GM18498 (cell line): ENCODE measurements around the gene IRF3.

Experiments used
- ATAC-seq: cut with Tn5 transposase; IDR thresholded peaks from one replicate; pipeline ENCODE4 v1.9.1; 2021; ENCODE audit warnings: mild to moderate bottlenecking, moderate library complexity; ENCODE audit not compliant: unreplicated experiment

The IRF3 gene

GRCh38 chr19:49687566-49688316, 22.1 kb upstream of the IRF3 start:
- no peak for ATAC-seq

- no peak for ATAC-seq
These were observed 21.5 kb upstream of the IRF3 start for GRCh38 chr19:49687150-49687549.

GRCh38 chr19:49686503-49687088, 20.9 kb upstream of the IRF3 start:
- ATAC-seq, result no peak

- ATAC-seq, result no peak
These were observed 20.2 kb upstream of the IRF3 start for GRCh38 chr19:49685845-49686332.

GRCh38 chr19:49684983-49685553, 19.4 kb upstream of the IRF3 start:
- ATAC-seq, result no peak

- no peak for ATAC-seq
These were observed 18.8 kb upstream of the IRF3 start for GRCh38 chr19:49684251-49684982.

- no peak for ATAC-seq
These were observed 18.2 kb upstream of the IRF3 start for GRCh38 chr19:49683814-49684250.

GRCh38 chr19:49682274-49682673, 16.6 kb upstream of the IRF3 start:
- ATAC-seq, result no peak

GRCh38 chr19:49681830-49682229, 16.2 kb upstream of the IRF3 start:
- ATAC-seq, result no peak

- no peak for ATAC-seq
These were observed 15.0 kb upstream of the IRF3 start for GRCh38 chr19:49680421-49681351.

- ATAC-seq, result no peak
These were observed 14.2 kb upstream of the IRF3 start for GRCh38 chr19:49679771-49680413.

GRCh38 chr19:49678985-49679770, 13.5 kb upstream of the IRF3 start:
- ATAC-seq, result no peak

GRCh38 chr19:49677901-49678674, 12.4 kb upstream of the IRF3 start:
- no peak for ATAC-seq

- peak; percentile 16 for ATAC-seq
These were observed 11.7 kb upstream of the IRF3 start, which contains the start of gene PRMT1 for GRCh38 chr19:49677231-49677900. Gene PRMT1 (plus strand): TSS chr19:49677271. CDS start chr19:49677281, 10 bp downstream.

- ATAC-seq, result peak; percentile 70
These were observed 11.2 kb upstream of the IRF3 start for GRCh38 chr19:49676784-49677230.

GRCh38 chr19:49676136-49676783, 10.6 kb upstream of the IRF3 start:
- peak; percentile 30 for ATAC-seq
